ENCODE measurements around the gene LRRC26.

The LRRC26 gene

GRCh38 chr9:137183980-137184595 is 14.2 kb upstream of the LRRC26 start:
- no peak for DNase-seq

GRCh38 chr9:137182836-137183235 is 13.0 kb upstream of the LRRC26 start:
- no peak for DNase-seq

GRCh38 chr9:137181680-137182079 is 11.8 kb upstream of the LRRC26 start:
- no peak for DNase-seq

GRCh38 chr9:137180491-137180890 is 10.6 kb upstream of the LRRC26 start:
- DNase-seq = no peak

- DNase-seq = no peak
Observed at GRCh38 chr9:137179761-137180160, 9.9 kb upstream of the LRRC26 start.

GRCh38 chr9:137178939-137179630 is 9.2 kb upstream of the LRRC26 start:
- DNase-seq = no peak

GRCh38 chr9:137178201-137178938 is 8.5 kb upstream of the LRRC26 start:
- peak; percentile 36 for DNase-seq

- no peak for DNase-seq
Observed at GRCh38 chr9:137176302-137177182, 6.7 kb upstream of the LRRC26 start.

- no peak for DNase-seq
Observed at GRCh38 chr9:137175345-137175961, 5.6 kb upstream of the LRRC26 start.

GRCh38 chr9:137174722-137175293 is 5.0 kb upstream of the LRRC26 start:
- DNase-seq = no peak

- DNase-seq = no peak
Observed at GRCh38 chr9:137173796-137174664, 4.2 kb upstream of the LRRC26 start.

GRCh38 chr9:137172901-137173795 is 3.3 kb upstream of the LRRC26 start:
- DNase-seq = peak; percentile 78

- DNase-seq = no peak
Observed at GRCh38 chr9:137171149-137171900, 1.5 kb upstream of the LRRC26 start.

GRCh38 chr9:137170486-137171148 is 766 bp upstream of the LRRC26 start:
- DNase-seq = no peak

- peak; percentile 65 for DNase-seq
Observed at GRCh38 chr9:137168904-137169856, 671 bp downstream of the LRRC26 start.

GRCh38 chr9:137168573-137168903 is 1.3 kb downstream of the LRRC26 start:
- DNase-seq = no peak

GRCh38 chr9:137167747-137168572 is 1.9 kb downstream of the LRRC26 start:
- peak; percentile 16 for DNase-seq

Measured in MV-4-11 (cell line).